ENCODE data around the gene RAPH1. TPM values are rescaled to one million over a fixed set of nuclear protein-coding genes. Genes with fewer than 3 reads are reported as not detected.
"Not testable (repeated sequence)": the region's sequence is repeated elsewhere in the genome, so short reads cannot be mapped to it uniquely, and the experiment has no call there.

RAPH1 gene
- total RNA-seq, 1 donor from 2014 or later: 20.6 TPM

DNA sequence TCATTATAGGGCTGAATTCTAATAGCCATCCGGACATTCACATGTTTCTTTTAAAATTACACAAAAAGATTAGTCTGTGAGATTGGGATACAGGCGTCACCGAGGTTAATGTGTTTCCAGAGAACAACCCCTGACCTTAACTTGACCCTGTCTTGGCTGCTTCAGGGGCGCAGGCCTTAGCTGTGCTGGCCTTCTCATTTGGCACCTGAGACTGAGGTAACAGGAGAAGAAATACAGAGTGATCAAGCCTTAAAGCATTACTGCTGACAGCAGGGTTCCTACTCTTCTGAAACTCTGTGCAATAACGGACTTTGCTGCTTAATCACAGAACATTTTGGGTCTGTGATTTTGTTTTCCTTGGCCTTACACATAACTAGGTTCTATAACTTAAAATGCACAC, 92.6 kb downstream of the RAPH1 start:
- intact Hi-C loops (cut with DNase I): no loop called here

DNA sequence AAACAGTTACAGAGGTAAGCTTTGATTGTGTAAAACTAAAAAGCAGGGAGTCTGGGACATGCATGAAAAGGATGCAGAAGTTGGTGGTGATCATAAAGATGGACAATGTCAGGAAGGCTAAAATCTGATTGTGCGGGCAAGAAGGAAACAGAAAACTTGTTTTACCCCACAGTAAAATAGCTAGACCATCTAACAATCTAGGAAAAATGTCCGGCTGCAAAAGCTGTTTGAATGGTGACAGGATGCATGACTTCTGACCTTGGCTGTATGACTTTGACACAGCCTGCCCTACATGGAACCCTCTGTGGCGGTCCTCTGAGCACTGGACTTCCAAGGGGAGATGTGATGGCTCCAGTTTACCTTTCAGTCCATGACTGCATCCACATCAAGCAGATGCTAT, 93.6 kb downstream of the RAPH1 start:
- no peak for DNase-seq (ENCODE audit: low spot score)
- intact Hi-C loops (cut with DNase I): no loop called here

More for the DNA sequence above, 92.6 kb downstream of the RAPH1 start:
- DNase-seq (ENCODE audit: low spot score): no peak

DNA sequence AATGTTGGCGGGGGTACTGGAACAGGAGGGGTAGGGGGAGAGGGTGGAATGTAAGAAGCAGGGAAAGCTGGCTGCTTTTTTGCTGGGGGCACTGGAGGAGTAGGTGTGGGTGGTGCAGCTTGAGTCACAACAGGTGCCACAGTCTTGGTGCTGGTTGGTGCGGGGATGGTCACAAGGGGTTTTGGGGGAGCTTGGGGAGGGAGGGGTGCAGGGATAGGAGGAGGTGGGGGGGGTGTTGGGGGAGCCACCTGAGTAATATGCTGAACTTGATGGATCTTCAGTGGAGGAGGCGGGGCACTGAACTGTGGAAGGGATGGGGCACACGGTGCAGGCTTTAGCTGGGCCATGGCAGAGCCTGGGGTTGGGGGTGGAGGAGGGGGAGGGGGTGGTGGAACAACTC, 94.4 kb downstream of the RAPH1 start:
- DNase-seq (ENCODE audit: low spot score): no peak
- intact Hi-C loops (cut with DNase I): no loop called here

- DNase-seq (ENCODE audit: low spot score): no peak
- intact Hi-C loops (cut with DNase I): no loop called here
Measured at GRCh38 chr2:203438528-203438927, 96.6 kb downstream of the RAPH1 start.

- no peak for DNase-seq (ENCODE audit: low spot score)
- intact Hi-C loops (cut with DNase I): no loop called here
Measured at GRCh38 chr2:203437511-203437910, 97.6 kb downstream of the RAPH1 start.

- intact Hi-C loops (cut with DNase I): no loop called here
- DNase-seq (ENCODE audit: low spot score): no peak
Measured at GRCh38 chr2:203436496-203436895, 98.6 kb downstream of the RAPH1 start.

- intact Hi-C loops (cut with DNase I): no loop called here
- DNase-seq (ENCODE audit: low spot score): no peak
Measured at GRCh38 chr2:203432811-203433210, 102.3 kb downstream of the RAPH1 start.

GRCh38 chr2:203431391-203432185, 103.5 kb downstream of the RAPH1 start:
- intact Hi-C loops (cut with DNase I): no loop called here
- no peak for DNase-seq (ENCODE audit: low spot score)

DNA sequence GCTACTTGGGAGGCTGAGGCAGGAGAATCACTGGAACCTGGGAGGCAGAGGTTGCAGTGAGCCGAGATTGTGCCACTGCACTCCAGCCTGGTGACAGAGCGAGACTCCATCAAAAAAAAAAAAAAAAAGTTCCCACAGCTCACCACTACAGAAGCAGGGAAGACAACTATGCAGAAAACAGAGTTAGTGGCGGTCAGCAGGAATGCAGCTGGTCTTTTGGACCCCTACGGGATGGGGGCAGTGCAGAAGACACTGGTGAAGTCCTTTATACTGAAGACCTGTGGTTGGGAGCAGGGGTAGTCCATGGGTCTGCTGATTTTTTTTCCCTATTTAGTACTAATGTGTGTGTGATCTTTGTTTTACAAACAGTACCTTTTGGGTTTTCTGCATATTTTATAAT, 105.5 kb downstream of the RAPH1 start:
- DNase-seq (ENCODE audit: low spot score); intact Hi-C loops (cut with DNase I): not testable (repeated sequence)

- DNase-seq (ENCODE audit: low spot score): no peak
Measured at GRCh38 chr2:203427061-203427460, 108.0 kb downstream of the RAPH1 start.

DNA sequence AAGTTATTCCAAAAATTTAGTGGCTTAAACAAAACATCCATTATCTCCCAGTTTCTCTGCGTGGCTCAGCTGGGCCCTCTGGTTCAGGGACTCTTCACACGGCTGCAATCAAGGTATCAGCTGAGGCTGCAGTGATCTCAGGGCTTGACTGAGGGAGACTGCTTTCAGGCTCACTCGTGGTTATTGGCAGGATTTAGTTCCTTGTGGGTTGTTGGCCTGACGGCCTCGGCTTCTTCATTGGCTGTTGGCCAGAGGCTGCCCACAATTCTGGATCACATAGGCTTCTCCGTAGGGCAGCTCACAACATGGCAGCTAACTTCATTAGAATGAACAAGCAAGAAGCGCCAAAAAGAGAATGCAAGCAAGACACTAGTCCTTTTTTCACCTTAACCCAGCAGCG, 116.8 kb downstream of the RAPH1 start:
- DNase-seq (ENCODE audit: low spot score): no peak
- intact Hi-C loops (cut with DNase I): no loop called here

More at GRCh38 chr2:203427061-203427460, 108.0 kb downstream of the RAPH1 start:
- intact Hi-C loops (cut with DNase I): no loop called here

GRCh38 chr2:203413796-203414195, 121.3 kb downstream of the RAPH1 start:
- intact Hi-C loops (cut with DNase I): no loop called here
- DNase-seq (ENCODE audit: low spot score): no peak

DNA sequence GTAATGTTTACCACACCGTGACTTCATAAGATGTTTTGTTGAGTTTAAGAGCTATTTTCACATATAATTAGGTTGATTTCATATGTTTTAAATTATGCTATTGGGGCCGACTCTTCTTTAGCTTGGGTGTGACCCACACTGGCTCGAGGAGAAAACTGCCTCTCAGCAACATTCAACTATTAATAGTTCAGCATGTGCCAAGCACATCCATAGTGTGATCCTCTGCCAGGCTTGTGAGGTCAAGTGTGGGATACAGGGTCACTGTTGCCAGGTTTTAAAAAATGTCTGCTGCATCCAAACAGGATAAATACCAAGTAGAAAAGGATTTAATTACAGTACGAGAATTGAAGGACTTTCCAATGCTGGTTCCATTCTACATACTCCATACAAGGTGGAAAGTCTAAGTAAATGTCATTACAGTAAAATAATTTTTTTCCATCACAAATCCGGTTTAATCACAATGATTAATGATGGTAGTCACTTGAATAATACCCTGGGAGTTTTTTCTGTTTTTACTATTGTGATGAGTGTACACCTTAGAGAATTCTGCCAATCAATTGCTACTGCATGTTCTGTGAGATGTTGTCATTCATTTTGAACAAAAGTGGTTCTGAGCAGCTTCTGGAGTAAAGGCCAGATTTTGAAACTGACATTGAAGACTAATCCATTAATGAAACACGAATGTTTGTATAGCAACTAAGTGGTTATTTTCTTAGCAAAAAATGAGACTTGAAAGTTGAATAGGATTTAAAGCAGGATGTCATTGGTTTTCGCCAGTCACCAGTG, 122.4 kb downstream of the RAPH1 start:
- no peak for DNase-seq (ENCODE audit: low spot score)
- intact Hi-C loops (cut with DNase I): no loop called here

DNA sequence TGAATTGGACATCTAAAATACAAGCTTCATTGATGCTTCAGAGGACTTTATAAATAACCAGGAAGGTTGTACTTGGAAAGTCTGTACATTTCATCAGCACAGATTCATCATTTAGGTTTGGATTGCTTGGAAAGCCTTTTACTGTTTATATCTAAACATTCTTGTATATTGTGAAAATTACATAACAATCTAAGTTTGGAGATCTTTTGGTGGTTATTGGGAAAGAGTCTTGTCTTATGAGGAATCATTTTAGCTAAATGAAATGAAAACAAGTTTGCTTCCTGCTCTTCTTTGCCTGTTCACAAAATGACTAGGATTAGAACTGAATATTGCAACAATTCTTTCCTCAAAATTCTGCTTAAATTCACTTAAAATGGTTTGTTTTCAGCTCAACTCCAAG, 127.6 kb downstream of the RAPH1 start:
- DNase-seq (ENCODE audit: low spot score): no peak
- intact Hi-C loops (cut with DNase I): no loop called here

DNA sequence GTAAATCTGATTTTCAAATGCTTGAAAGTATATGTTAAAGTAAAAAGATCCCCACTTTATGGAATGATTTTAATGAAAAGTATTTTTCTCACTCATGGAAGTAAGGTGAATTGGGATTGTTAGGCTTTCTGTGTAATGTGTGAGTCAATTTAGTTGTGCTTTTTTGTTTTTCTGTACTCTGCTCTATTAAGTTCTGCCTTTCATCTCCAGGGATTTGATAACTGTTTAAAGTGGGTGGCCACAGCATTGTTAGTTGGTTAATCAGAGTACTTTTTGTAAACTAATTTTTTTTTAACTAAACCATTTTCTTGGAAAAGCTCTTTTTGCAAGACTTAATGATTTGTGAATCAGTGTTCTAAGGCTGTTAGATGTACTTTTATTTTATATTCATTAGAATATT, 130.1 kb downstream of the RAPH1 start:
- intact Hi-C loops (cut with DNase I): no loop called here
- no peak for DNase-seq (ENCODE audit: low spot score)

DNA sequence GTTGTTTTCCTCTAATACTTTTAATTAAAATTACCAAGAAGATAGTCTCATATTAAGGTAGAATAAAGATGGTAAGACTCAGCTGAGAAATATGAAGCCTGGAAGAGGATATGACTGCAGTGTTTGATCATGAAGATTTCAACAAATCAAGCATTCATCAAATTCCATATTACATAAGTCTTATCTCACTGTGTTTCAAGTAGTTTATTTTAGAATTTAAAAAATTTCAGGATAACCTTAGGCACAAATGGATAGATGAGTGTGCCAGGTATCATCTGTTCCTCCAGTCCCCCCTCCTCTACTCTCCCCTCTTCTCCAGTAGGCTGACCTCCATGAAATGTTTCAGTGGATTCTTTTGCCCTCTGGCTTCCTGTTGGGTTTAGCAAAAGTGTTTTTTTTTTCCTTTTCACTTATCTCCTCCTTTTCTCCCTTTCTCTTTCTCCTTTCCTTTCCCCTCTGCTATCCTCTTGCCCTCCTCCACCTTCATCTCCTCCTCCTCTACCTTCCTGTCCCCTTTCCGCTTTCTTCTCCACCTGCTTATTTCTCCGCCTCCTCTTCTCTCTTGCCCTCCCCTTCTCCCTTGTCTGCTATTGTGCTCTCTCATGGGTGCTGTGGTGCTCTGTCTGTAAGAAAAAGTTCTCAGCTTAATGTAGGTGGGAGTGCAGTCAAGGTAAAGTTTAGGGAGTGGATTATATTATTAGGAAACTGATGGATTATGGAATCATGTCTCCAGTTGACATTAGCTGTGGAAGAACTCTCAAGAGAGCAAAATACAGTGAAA, 134.1 kb downstream of the RAPH1 start:
- intact Hi-C loops (cut with DNase I): no loop called here

GRCh38 chr2:203399031-203399430, 136.1 kb downstream of the RAPH1 start:
- intact Hi-C loops (cut with DNase I): no loop called here
- DNase-seq (ENCODE audit: low spot score): no peak

More for the DNA sequence above, 134.1 kb downstream of the RAPH1 start:
- no peak for DNase-seq (ENCODE audit: low spot score)

GRCh38 chr2:203396667-203397066, 138.4 kb downstream of the RAPH1 start:
- intact Hi-C loops (cut with DNase I): no loop called here
- DNase-seq (ENCODE audit: low spot score): no peak

GRCh38 chr2:203395858-203396257, 139.2 kb downstream of the RAPH1 start:
- intact Hi-C loops (cut with DNase I): no loop called here
- no peak for DNase-seq (ENCODE audit: low spot score)

- intact Hi-C loops (cut with DNase I): no loop called here
- DNase-seq (ENCODE audit: low spot score): no peak
Measured at GRCh38 chr2:203394519-203395227, 140.4 kb downstream of the RAPH1 start.

All from cardiac septum (tissue), 1 donor.